ENCODE measurements around the gene SLCO4A1.

The SLCO4A1 gene

GRCh38 chr20:62688855-62689460, 46.7 kb downstream of the SLCO4A1 start:
- FAIRE-seq, result no peak

- no peak for FAIRE-seq
These were observed 47.6 kb downstream of the SLCO4A1 start for GRCh38 chr20:62689861-62690260.

GRCh38 chr20:62690261-62690820, 48.0 kb downstream of the SLCO4A1 start:
- FAIRE-seq, result no peak

- FAIRE-seq, result no peak
These were observed 49.2 kb downstream of the SLCO4A1 start for GRCh38 chr20:62691487-62691886.

DNA sequence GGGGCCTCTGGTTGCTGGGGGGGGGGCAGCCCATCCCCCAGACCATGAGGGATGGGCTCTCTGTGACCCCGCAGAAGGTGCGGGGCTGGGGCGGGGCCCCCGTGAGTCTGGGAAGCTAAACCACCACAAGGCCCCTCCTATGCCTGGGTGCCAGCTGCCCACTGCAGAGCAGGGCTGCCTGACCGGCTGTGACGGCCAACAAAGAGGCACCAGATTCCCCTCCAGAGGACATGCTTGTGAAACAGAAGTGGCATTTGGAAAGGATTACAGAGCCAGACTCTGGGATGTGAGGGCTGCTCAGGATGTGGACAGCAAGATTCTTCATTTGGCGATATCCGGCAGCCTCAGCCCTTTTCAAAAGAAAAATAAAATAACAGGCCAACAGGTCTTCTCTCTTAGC, 49.9 kb downstream of the SLCO4A1 start:
- FAIRE-seq, result no peak

- FAIRE-seq, result no peak
These were observed 50.7 kb downstream of the SLCO4A1 start for GRCh38 chr20:62692801-62693523.

DNA sequence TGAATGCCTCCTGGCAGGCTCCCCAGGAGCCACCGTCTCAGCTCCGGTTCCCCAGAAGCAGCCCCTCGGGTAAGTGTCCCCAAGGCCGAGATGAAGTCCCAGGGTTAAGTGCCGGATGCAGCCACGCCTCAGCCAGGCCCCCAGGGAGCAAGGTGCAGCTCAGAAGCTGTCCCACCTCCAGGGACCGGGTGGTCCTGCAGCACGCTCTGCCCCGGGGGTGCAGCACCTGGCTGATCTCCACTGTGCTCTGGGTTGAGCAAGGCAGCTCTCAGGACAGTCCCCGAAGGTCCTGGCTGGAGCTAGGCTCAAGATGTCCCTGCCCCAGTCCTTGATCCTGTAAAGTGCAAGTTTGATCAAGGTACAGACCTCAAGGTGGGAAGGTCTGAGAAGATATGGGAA, 51.2 kb downstream of the SLCO4A1 start:
- FAIRE-seq, result no peak

DNA sequence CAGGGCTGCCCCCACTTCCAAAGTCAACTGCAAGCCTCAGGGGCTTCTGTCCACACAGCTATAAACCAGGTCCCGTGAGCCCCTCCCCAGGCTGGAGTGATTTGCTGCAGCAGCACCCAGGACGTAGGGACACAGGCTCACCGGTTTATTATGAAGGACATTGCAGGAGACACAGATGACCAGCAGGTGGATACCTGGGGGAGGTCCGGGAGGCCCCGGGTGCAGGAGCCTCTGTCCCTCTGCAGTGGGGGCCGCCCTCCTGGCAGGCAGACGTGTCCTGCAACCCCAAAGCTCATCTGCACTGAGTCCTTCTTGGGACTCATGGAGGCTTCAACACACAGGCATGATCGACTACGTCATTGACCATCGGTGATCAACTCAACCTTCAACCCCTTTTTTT, 51.8 kb downstream of the SLCO4A1 start:
- no peak for FAIRE-seq

- FAIRE-seq, result no peak
These were observed 52.6 kb downstream of the SLCO4A1 start for GRCh38 chr20:62694868-62695267.

GRCh38 chr20:62695448-62696414, 53.4 kb downstream of the SLCO4A1 start:
- FAIRE-seq, result no peak

GRCh38 chr20:62696434-62696957, 54.2 kb downstream of the SLCO4A1 start:
- no peak for FAIRE-seq

DNA sequence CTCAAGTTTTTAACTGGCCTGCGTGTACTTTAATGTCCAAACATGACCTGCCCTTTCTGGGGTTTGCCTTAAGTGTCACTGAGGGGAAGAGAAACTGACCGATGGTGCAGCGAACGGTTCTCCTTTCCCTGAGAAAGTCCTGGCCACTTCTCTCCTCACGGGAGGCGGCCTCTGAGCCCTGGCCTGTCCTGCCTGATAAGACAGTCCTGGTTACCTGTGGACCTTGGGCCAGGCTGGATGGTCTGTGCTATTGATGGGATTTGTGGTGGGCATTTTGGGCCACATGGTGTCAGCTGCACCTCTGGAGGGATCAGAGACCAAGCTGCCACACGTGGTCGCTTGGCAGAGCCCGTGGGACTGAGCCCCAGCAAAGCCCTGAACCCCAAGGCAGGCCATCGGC, 54.7 kb downstream of the SLCO4A1 start:
- FAIRE-seq, result no peak

GRCh38 chr20:62697468-62697912, 55.2 kb downstream of the SLCO4A1 start:
- no peak for FAIRE-seq

DNA sequence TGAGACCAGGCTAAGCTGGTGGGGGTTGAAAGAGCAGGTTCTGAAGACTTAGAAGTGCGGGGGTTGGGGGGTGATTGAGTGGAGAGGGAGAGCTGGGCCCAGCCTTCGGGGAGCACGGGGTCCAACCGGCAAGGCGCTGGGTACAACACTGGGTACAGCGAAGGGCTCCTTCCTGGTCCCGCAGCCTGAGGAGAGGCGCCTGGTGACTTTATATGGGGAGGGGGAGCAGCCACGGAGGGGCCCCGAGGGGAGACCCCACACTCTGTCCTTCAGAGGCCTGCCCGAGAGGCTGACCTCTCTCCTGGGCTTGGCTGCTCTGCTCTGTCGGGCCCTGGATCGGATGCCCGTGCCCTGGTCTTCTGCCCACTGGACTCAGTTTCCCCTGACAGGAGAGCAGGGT, 55.9 kb downstream of the SLCO4A1 start:
- no peak for FAIRE-seq

- no peak for FAIRE-seq
These were observed 57.0 kb downstream of the SLCO4A1 start for GRCh38 chr20:62699296-62699695.

DNA sequence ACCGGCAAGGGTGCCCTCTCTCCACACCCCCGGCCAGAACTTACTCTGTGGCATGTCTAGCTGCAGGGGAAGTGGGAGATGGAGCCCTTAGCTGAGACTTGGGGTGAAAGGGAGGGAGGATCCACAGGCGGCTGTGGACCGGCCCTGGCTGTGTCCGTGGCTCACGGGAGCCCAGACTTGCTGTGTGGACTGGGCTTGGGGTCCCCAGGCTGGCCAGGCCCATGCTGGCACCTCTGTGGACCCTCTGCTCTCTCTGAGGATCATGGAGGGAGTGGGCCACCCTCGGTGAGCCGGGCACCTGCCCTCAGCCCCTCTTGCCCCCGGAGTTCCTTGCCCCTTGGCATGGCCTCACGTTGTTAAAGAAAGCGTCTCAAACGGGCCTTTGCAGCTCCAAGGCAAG, 57.4 kb downstream of the SLCO4A1 start:
- FAIRE-seq, result no peak

- no peak for FAIRE-seq
These were observed 58.1 kb downstream of the SLCO4A1 start for GRCh38 chr20:62700261-62700930.

GRCh38 chr20:62701161-62702012, 59.1 kb downstream of the SLCO4A1 start:
- FAIRE-seq, result no peak

- FAIRE-seq, result no peak
These were observed 59.7 kb downstream of the SLCO4A1 start for GRCh38 chr20:62702013-62702300.

- no peak for FAIRE-seq
These were observed 60.9 kb downstream of the SLCO4A1 start for GRCh38 chr20:62702895-62703852.

All from endometrium (tissue), 2 donors.